ENCODE data around the gene CLEC4D.
"Not testable (repeated sequence)": the region's sequence is repeated elsewhere in the genome, so short reads cannot be mapped to it uniquely, and the experiment has no call there.

The CLEC4D gene

DNA sequence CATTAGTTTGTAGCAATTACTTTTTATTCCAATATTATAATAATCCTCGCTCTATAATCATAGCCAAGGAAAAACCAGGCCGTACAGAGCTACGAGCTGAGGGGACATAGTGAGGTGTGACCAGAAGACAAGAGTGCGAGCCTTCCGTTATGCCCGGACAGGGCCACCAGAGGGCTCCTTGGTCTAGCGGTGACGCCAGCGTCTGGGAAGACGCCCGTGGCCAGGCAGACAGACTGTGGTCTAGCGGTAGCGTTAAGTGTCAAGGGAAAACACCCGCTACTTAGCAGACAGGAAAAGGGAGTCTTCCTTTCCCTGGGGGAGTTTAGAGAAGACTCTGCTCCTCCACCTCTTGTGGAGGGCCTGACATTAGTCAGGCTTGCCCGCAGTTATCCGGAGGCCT, 24.5 kb downstream of the CLEC4D start:
- not testable (repeated sequence) for DNase-seq

DNA sequence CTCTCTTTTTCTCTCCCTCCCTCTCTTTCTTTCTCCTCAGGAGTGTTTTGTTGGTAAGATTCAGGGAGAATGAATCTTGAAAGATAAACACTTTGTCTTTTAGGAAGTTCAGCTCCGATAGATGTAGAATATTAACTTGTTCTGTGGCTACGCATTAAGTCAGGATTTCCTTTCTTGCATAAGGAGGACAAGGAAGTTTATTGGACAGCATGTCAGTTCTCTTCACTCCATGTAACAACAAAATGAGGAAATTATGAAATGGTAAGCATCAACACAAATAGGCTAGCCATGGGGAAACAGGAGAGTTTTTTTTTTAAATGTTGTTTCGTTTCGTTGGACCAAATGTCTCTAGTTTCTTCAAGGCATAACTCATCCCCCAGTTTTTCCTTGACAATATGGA, 27.5 kb downstream of the CLEC4D start, which contains the start of gene CLEC4E:
Gene CLEC4E, minus strand, starts transcription at position 75 of the 400 bp plus-strand sequence. CDS start 108 bp downstream, outside the sequence.
- DNase-seq = not testable (repeated sequence)

DNA sequence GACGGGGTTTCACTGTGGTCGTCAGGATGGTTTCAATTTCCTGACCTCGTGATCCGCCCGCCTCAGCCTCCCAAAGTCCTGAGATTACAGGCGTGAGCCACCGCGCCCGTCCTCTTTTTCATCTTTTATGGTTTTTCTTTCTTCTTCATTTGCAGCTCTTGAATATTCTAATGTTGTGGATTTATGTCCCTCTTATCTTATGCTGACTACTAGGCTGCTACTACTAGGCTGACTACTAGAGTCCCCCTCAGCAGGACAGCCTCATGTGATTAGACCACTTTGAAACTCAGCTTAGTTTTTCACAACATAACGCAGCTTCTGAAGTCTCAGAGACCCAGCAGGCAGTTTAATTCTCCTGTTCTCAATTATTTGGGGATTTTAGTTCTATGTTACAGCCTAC, 28.3 kb downstream of the CLEC4D start:
- no peak for DNase-seq

DNA sequence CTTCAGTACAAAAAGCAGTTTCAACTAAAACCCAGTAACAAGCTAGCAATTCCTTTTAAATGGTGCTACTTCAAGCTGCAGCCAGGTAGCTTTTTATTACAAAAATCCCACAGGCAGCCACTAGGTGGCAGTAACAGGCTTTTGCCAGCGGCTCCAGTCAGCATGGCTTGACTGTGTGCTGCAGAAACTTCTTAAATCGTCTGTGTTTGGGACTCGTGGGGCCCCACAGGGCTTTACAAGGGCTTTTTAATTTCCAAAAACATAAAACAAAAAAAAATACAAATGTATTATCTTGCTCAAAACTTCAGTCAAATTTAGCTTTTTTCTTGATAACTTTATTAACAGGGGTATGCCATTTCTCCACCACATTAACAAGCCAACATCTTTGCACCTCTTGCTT, 31.0 kb downstream of the CLEC4D start:
- peak in 1 of 2 experiments; percentile 6 for DNase-seq

DNA sequence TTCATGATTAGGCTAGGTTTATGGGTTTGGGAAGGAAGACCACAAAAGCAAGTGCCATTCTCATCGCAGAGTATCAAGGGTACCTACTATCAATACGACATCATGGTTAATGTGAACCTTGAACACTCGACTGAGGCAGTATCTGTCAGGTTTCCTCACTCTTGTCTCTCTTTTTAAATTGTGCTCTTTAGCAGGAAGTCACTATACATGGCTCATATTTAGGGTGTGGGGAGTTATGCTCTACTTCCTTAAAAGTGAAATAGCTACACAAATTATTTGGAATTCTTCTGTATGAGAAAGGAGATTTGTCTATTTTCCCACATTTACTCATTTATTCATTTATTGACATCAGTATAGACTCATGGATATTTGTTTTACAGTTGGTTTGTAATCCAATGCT, 33.3 kb downstream of the CLEC4D start:
- no peak for DNase-seq

DNA sequence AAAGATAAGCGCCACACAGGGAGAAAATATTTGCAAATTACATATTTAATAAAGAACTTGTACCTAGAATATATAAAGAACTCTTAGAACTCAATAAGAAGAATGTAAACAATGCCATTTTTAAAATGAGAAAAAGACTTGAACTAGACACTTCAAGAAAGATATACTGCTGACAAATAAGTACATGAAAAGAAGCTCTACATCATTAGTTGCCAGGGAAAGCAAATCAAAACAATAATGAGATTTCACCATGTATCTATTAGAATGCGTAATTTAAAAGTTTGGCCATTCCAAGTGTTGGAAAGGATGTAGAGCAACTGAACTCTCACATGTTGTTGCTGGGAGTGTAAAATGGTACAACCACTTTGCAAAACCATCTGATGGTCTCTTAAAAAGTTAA, 34.3 kb downstream of the CLEC4D start:
- DNase-seq = no peak

DNA sequence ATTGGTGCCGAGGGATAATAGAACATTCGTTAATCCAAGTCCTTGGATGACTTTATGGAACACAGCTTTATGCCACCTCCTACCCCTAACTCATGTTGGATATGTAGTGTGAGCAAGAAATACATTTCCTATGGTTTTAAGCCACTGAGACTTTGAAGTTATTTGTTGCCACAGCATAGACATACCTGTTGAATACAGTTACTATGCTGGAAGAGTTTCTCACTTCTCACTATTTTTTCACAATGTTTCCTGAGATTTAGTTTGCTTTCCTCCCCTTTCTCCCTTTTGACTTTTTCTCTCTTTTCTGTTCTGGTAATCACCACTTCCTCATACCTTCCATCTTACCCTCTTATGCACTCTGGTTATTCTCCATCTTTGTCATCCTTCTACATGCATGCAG, 34.9 kb downstream of the CLEC4D start:
- DNase-seq = no peak

DNA sequence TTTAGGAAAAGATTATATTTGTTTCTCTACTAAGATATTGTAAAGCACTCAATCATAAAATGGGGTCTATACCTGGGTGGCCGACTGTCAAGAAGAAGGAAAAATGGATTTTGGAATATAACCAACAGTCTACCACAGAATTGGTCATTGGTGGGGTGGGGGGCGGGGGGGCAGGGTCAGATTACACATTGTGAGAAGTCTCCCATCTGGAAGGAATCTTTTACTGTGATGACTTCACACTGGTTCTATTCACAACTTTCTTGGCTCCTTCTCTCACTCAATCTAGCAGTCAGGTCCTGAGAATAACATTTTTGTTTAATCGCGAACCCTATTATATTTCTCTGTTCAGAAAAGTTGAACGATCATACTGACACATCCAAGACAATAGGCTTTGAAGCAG, 36.1 kb downstream of the CLEC4D start:
- DNase-seq = no peak

DNA sequence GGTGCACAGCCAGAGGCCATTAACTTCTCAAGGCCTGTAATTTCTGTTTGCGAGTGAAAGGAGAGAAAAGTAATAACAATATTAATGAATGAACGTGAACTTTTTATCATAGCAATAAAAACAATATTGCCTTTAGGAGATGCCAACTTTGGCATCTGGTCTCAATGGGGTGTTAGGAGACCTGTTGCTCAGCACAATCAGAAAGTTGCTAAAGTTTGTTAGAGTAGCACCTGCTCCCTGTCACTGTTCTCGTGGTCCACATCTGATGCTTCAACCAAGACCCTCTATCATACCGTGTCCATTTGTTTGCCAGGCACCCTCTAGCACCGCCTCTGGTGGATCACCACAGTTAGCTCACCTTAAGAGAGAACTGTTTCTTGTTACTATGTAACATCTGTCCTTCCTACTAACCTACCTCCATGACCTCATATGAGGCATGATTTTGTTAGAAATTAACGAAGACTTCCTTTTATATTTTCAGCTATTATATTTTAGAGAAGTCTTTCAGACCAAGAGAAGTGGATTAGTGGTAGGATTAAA, 39.9 kb downstream of the CLEC4D start:
- DNase-seq = no peak

DNA sequence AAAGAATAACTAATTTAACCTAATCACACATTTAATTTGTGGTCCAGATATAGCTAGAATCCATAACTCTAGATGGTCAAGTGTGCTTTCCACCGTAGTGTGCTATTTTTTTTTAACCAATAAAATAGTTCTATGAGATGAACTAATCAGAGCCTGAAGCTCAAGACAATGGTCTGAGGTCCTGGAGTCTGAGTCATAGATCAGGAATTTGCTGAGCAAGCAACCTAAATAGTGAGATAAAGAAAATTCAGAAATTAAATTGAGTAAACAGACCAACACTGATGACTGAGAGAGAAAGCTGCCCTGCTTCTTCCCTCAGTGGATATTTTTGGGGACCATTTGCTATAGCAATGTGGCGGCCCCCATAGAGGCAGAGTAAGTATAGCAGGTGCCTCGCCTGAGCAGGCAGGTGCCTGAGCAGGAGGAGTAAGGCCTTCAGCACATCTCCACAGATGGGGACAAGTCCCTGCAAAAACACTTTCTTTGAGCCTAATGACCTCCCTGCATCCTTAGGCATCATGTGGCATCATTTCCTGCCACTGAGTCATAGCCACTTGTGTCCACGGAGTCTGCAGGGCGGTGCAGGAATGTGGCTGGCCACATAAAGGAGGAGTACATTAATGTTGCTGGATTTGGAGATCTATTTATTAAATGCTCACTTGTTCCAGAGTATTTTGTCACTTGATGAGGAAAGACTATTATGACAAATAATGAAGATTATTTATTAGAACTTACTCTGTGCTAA, 41.3 kb downstream of the CLEC4D start:
- DNase-seq = no peak

DNA sequence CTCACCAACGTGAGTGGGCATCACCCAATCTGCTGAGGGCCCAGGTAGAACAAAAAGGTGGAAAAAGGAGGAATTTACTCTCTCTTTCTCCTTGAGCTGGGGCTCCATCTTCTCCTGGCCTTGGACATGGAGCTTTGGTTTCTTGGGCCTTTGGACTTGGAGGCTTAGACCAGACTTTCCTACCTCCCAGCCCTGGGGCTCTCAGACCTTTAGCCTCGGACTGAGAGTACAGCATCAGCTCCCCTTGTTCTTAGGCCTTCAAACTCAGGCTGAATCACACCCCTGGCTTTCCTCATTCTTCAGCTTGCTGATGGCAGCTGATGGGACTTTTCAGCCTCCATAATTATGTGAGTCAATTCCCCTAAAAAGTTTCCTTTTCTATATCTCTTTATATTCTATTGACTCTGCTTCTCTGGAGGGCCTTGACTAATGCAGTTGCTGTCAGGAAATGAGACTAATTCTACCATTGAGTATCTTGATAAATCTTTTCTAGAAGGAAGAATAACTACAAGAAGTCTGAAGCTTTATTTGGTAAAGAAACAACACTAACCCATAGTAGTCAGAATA, 43.3 kb downstream of the CLEC4D start:
- DNase-seq = no peak

DNA sequence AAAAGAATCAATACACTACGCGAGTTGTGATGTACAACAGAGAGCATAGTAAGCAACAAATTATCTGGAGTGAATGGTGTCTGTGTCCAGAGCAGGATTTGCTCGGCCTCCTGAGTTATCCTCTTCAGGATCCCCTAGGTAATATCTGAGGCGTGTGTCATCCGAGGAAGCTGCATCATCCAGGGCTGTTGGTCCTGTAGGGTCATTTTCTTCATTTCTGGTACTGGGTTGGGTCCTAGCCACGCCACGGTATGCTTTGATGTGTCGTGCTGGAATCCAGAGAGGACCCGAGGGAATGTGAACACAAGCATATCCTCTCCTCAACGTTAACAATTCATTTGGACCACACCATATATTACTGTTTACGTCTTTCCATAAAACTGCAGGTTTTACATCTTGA, 46.4 kb downstream of the CLEC4D start:
- no peak for DNase-seq

DNA sequence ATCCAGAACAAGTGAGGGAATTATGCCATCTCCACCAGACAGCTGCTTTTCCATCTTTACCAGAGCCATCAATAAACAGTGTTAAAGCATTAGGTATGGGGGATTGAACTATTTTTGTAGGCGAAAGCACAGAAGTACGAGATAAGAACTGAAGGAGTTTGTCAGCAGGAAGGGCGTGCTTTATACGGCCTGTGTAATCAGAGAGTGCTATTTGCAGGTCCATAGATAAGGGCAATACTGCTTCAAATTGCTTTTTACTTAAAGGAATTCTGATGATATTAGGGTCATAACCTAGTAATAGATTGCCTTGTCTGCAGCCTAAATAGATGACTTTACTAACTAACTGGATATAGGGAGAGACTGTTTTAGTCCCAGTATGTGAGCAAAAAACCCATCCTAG, 47.7 kb downstream of the CLEC4D start:
- DNase-seq = no peak

DNA sequence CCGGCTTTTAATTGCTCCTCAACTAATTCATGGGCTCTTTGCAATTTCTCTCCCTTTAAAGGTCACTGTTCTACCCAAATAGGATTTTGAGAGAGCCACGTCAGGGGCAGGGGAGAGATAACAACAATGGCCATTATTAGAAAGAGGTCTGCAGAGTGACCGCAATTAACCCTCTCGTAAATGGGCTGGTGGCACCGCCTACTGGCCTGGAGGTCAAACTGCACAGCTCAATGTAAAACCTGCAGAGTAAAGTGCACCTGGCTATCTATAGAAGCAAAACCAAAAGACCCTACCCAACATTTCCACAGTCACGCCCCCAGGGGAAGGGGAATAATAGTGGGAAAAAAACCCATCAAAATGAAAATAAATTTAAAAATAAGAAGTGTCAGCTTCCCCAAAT, 49.0 kb downstream of the CLEC4D start:
- no peak for DNase-seq

DNA sequence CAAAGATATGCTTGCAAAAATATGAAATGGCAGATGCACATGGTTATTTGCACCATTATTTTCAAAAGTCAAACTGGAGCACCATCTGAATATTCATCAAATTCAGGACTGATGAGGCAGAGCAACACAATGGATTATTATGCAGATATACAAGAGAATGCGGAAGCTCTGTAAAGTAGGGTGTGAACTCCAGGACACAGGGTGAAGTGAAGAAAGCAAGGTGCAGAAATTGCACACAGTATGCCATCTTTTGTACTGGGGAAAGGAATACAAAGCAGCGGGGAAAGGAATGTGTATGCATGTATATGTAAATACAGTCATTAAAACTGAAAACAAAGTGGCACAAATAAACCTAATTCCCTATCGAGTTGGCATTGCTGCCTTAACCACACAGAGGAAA, 50.1 kb downstream of the CLEC4D start:
- DNase-seq = no peak

DNA sequence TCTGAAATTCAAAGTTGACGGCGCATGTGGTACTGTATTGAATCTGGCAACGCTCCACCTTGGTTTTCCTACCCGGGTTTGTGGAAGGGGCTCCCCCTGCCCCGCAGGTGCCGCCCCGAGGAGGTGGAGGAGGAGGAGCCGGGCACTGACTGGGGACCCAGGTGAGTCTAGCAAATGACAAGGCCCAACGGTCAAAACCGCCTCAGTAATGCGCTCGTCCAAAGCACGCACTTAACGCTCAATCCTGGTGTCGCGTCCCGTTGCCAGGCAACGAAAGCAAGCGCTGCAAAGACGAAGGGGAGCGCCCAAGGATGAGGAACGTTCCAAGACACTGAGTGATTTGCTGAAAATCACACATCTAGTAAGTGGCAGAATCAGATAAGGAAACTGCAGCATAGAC, 51.4 kb downstream of the CLEC4D start:
- DNase-seq = no peak

DNA sequence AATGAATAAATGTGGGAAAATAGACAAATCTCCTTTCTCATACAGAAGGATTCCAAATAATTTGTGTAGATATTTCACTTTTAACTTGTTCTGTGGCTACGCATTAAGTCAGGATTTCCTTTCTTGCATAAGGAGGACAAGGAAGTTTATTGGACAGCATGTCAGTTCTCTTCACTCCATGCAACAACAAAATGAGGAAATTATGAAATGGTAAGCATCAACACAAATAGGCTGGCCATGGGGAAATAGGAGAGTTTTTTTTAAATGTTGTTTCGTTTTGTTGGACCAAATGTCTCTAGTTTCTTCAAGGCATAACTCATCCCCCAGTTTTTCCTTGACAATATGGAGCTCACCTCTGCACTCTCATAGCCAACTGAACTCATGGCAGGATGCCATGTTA, 52.7 kb downstream of the CLEC4D start:
- not testable (repeated sequence) for DNase-seq

DNA sequence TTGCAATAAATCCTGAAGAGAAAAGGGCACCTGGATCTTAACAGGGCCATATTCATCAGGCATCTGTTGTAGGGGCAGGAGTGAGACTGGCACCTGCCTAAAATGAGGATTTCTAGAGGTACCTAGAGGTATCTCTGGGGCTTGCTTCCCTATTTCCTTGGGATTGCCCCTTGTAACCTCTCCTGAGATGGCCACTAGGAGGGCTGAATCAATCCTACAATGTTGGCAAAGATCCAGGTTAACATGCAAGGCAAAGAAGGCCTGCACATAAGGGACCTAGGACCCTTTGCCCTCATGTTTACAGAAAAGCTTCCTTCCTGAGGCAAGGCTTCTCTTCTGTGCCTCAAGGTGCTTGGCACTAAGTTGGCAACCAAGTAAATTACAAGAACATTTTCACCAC, 53.2 kb downstream of the CLEC4D start:
- no peak for DNase-seq
